Spleen (tissue), 11 donors: ENCODE measurements around the gene GRM5. TPM values are rescaled to one million over a fixed set of nuclear protein-coding genes. Genes with fewer than 3 reads are reported as not detected.

Source experiments
- DNase-seq: peaks from one replicate; pipeline ENCODE4 v3.0.0-alpha.2; 2020
- H3K27ac ChIP-seq, 8 donors: fragments of 200-600 bp; sonication (generic) in 7 of 8; 1 replicate in 4 of 8; 2 replicates in 4 of 8; pipeline versions ENCODE4 v1.5.0 to v1.8.0; 2016 to 2021; ENCODE audit warnings: inconsistent platforms in 4 of 8, mild to moderate bottlenecking in 4 of 8, moderate library complexity in 1 of 8
- H3K27me3 ChIP-seq, 7 donors: fragments of 200-600 bp; sonication (generic) in 6 of 7; replicated peaks in 1 of 7; 1 replicate in 4 of 7; 2 replicates in 3 of 7; pipeline versions ENCODE4 v1.5.0 to v1.8.0; 2016 to 2021; ENCODE audit warnings: inconsistent platforms in 3 of 7, mild to moderate bottlenecking in 1 of 7
- H3K36me3 ChIP-seq, 6 donors: fragments of 200-600 bp; sonication (generic) in 5 of 6; 1 replicate in 4 of 6; 2 replicates in 2 of 6; pipeline versions ENCODE4 v1.5.0 to v1.8.0; 2016 to 2021; ENCODE audit warnings: inconsistent platforms in 2 of 6
- H3K4me1 ChIP-seq, 6 donors: fragments of 200-600 bp; sonication (generic) in 5 of 6; 1 replicate in 3 of 6; 2 replicates in 3 of 6; pipeline versions ENCODE4 v1.5.0 to v1.8.0; 2016 to 2021; ENCODE audit warnings: inconsistent platforms in 3 of 6
- H3K4me3 ChIP-seq, 8 donors: fragments of 200-600 bp; sonication (generic) in 7 of 8; 1 replicate in 4 of 8; 2 replicates in 4 of 8; pipeline versions ENCODE4 v1.5.0 to v1.8.0; 2016 to 2021; ENCODE audit warnings: inconsistent platforms in 4 of 8, mild to moderate bottlenecking in 4 of 8, moderate library complexity in 2 of 8
- H3K9me3 ChIP-seq, 8 donors: fragments of 200-600 bp; sonication (generic) in 7 of 8; 1 replicate in 4 of 8; 2 replicates in 4 of 8; pipeline versions ENCODE4 v1.5.0 to v1.8.0; 2016 to 2021; ENCODE audit warnings: inconsistent platforms in 4 of 8
- CTCF ChIP-seq, 11 experiments: fragments of 200-600 bp in 7 of 11; fragments of 450-650 bp in 4 of 11; sonication (generic) in 4 of 11; IDR thresholded peaks in 8 of 11; conservative IDR thresholded peaks in 3 of 11; 1 replicate in 7 of 11; 2 replicates in 4 of 11; pipeline versions ENCODE4 v1.4.0 to v1.8.0; 2016 to 2021; ENCODE audit warnings: antibody characterized with exemption in 11 of 11, inconsistent platforms in 4 of 11, mild to moderate bottlenecking in 1 of 11
- POLR2A ChIP-seq, 3 donors: fragments of 450-650 bp; IDR thresholded peaks; one replicate each; pipeline ENCODE4 v1.5.1; 2017; ENCODE audit warnings: antibody characterized with exemption in 3 of 3, mild to moderate bottlenecking in 1 of 3
- POLR2AphosphoS5 ChIP-seq, 3 donors: sonication (generic); formaldehyde crosslinking; IDR thresholded peaks; one replicate each; pipeline ENCODE4 v1.5.1; 2017; ENCODE audit warnings: antibody characterized with exemption in 3 of 3
- WGBS, 5 donors: extraction: QIAGEN DNeasy Blood & Tissue Kit in 3 of 5; methylation state at CpG; one replicate each; pipeline versions ENCODE4 v1.1.5 to v1.1.7; 2013 to 2018; 5-methylcytosine and 5-hydroxymethylcytosine counted together
- intact Hi-C: fragments of 100-400 bp; cut with DNase I; formaldehyde crosslinking; loops from one replicate; pipeline ENCODE4 v1.15.0; 2023; ENCODE audit warnings: low total_unique reads
- polyA plus RNA-seq, 3 donors: library from polyadenylated mRNA; stranded (reverse); fragments of 200-250 nt; gene quantifications; one replicate each; pipeline ENCODE4 v1.2.1, GENCODE V29; 2013
- total RNA-seq, 7 donors: library from RNA; depleted of rRNA in 3 of 7; stranded (reverse); fragments of >200 nt in 3 of 7; fragmentation: NEBNext Ultra II Directional in 4 of 7; extraction: Animal tissue kit (Norgen Biotek cat#: 25700) in 4 of 7; gene quantifications; one replicate each; pipeline versions ENCODE4 v1.1.0 to v1.2.1, GENCODE V29; 2016 to 2021
- donor health status: healthy with polysubstance abuse.
- donor health status: DM: no; HTN: no; CAD: no; lungs with moderate emphysema.
- donor health status: DM: no; HTN: no; CAD: no.
- donor health status: Bipolar disorder and iron deficiency.
- donor health status: healthy.
- donor health status: DM: no; HTN: no; CAD: no.
- donor health status: DM: yes; HTN: yes; CAD: no.

Gene GRM5
- total and polyA plus RNA-seq, 10 donors, result under 0.01 TPM; not detected in 9

DNA sequence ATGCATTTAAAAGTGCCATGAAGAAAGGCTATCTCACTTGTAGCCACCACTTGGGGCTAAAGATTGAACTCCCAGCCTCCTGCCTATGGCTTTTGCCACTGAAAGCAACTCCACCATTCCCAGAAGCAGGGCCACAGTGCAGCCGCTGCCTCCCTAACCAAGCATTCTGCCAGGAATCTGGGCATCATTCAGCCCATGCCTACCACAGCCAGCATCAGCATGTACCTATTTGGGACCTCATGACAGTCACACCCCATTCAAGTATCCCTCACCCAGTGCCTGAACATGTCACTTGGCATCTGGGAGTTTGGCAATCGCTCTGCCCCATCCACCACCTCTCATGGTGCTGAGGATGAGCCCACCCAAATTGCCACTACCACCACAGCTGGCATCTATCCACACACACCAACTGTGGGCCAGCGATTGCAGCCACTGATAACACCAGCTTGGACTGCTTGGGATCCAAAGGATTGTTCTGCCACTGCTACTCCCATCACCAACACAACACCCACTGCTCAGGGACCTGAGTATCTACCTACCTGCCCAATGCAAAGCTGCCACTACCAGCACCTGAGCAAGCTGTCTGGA is 234.4 kb downstream of the GRM5 start:
- Histone ChIP-seq H3K27me3 (no peaks in the 10 kb centered on the region), H3K4me3 (no peak overlapping the region), H3K4me1 (no peaks in the 10 kb centered on the region), H3K9me3 (peaks cover 0 to 8% (median 0%) of the 10 kb centered on the region in 8 donors), H3K36me3 (no peaks in the 10 kb centered on the region), H3K27ac (no peak overlapping the region)
- TF ChIP-seq CTCF (IDR thresholded peaks at IDR 0.05 in 8 of 11, conservative IDR thresholded peaks at IDR 0.05 in 3 of 11) (no peak), POLR2AphosphoS5 (IDR thresholded peaks at IDR 0.05) (no peak), POLR2A (IDR thresholded peaks at IDR 0.05) (no peak)
- no peak for DNase-seq
- intact Hi-C loops, result no loop called here
- WGBS, 5 donors, result 72 to 81% (median 76%) methylated on average over 3 of the region's 3 CpGs

DNA sequence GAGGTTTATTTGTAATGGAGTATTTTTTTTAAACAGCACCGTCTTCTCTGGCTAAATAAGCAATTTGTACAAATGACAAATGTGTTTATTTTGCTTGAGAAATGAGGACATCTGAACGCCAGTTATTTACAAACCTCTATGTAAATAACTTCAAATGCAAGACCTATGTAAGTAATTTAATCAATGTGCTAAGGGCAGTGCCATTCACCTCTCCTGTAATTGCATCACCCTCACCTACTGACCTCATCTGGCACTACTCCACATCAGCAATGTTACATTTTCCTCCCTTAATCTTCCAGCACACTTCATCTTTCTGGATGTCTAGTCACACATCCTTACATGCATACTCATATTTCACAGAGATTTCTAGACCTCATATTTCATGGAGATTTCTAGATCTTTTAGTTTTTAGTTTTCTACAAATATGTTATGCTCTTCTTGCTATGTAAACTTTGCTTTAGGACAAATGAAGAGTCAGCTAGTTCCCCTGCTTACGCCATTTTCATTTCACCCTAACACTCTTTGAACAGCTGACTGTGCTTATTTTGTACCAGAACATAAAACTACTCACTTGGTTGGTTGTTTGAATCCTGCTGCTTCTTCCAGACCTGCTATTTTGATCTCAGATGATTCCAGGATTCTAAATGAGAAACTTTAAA is 238.6 kb downstream of the GRM5 start:
- H3K4me1 ChIP-seq, result no peaks in the 10 kb centered on the region
- DNase-seq, result no peak
- intact Hi-C loops, result no loop called here
- TF ChIP-seq POLR2AphosphoS5 (IDR thresholded peaks at IDR 0.05), result no peak
- no peak for TF ChIP-seq CTCF (IDR thresholded peaks at IDR 0.05 in 8 of 11, conservative IDR thresholded peaks at IDR 0.05 in 3 of 11)
- no peak for TF ChIP-seq POLR2A (IDR thresholded peaks at IDR 0.05)
- 60 to 76% (median 65%) methylated on average over 3 of the region's 3 CpGs for WGBS, 5 donors
- no peak overlapping the region for H3K27ac ChIP-seq
- no peaks in the 10 kb centered on the region for H3K36me3 ChIP-seq
- no peak overlapping the region for H3K4me3 ChIP-seq
- H3K9me3 ChIP-seq, result peaks cover 0 to 8% (median 0%) of the 10 kb centered on the region in 8 donors
- H3K27me3 ChIP-seq, result no peaks in the 10 kb centered on the region

DNA sequence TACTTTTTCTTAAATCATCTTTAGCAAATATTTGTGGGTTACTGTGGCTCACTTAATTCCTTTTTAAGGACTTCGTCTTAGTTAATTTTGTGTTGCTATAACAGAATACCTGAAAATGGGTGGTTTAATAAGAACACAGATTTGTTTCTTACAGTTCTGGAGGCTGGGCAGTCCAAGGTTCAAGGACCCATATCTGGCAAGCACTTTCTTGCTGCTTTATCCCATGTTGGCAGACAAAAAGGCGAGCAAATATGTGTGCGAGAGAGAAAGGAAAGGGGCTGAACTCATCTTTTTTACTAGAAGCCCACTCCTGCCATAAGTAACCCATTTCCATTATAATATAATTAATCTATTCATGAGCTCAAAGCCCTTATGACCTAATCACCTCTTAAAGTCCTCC is 246.2 kb downstream of the GRM5 start:
- intact Hi-C loops, result no loop called here
- H3K4me1 ChIP-seq, result no peaks in the 10 kb centered on the region
- H3K27me3 ChIP-seq, result no peaks in the 10 kb centered on the region
- H3K9me3 ChIP-seq, result peaks cover 0 to 7% (median 1%) of the 10 kb centered on the region in 8 donors
- no peak for TF ChIP-seq POLR2AphosphoS5 (IDR thresholded peaks at IDR 0.05)
- TF ChIP-seq POLR2A (IDR thresholded peaks at IDR 0.05), result no peak
- no peak for TF ChIP-seq CTCF (IDR thresholded peaks at IDR 0.05 in 8 of 11, conservative IDR thresholded peaks at IDR 0.05 in 3 of 11)
- 83 to 90% (median 87%) methylated on average over 3 of the region's 3 CpGs for WGBS, 5 donors
- H3K27ac ChIP-seq, result no peak overlapping the region
- no peaks in the 10 kb centered on the region for H3K36me3 ChIP-seq
- H3K4me3 ChIP-seq, result no peak overlapping the region
- no peak for DNase-seq

- Histone ChIP-seq H3K27me3 (no peaks in the 10 kb centered on the region), H3K4me3 (no peak overlapping the region), H3K36me3 (no peaks in the 10 kb centered on the region), H3K27ac (no peak overlapping the region), H3K9me3 (peaks cover 0 to 11% (median 2%) of the 10 kb centered on the region in 8 donors), H3K4me1 (no peaks in the 10 kb centered on the region)
- no peak for DNase-seq
- TF ChIP-seq POLR2A (IDR thresholded peaks at IDR 0.05), result no peak
- TF ChIP-seq POLR2AphosphoS5 (IDR thresholded peaks at IDR 0.05), result no peak
- TF ChIP-seq CTCF (IDR thresholded peaks at IDR 0.05 in 8 of 11, conservative IDR thresholded peaks at IDR 0.05 in 3 of 11), result no peak
- intact Hi-C loops, result no loop called here
Measured at GRCh38 chr11:88818978-88819377, 246.8 kb downstream of the GRM5 start.
